HepG2 (cell line): Measurements from ENCODE around the gene SYNC. TPM values are rescaled to one million over a fixed set of nuclear protein-coding genes. Genes with fewer than 3 reads are reported as not detected.

Source experiments
- ATAC-seq: fragments of 200-7000 bp; cut with Tn5 transposase; 3 replicates; pipeline ENCODE4 v1.9.1; 2020; ENCODE audit warnings: mild to moderate bottlenecking, moderate library complexity
- BruUV-seq: library from RNA; stranded (reverse); fragments of 400-500 nt; replicated peaks from 2 replicates; lab custom pipeline; 2021; lab: Mats Ljungman, UMichigan
- CTCF ChIA-PET: fragments of 300-600 bp; formaldehyde crosslinking; extraction: SDS; loops from one replicate; lab custom pipeline; 2021; ENCODE audit warnings: low total read pairs, inconsistent platforms, low intra/inter-chr PET ratio; lab: Yijun Ruan, JAX
- POLR2A ChIA-PET: fragments of 350-600 bp; sonication (Branson Sonifier 250); formaldehyde crosslinking; loops from one replicate; lab custom pipeline; 2020; ENCODE audit warnings: antibody characterized with exemption, inconsistent platforms; lab: Yijun Ruan, JAX
- DNase-seq: peaks from one replicate; pipeline ENCODE4 v3.0.0-alpha.2; 2015; ENCODE audit warnings: low spot score
- FAIRE-seq: peaks from 3 replicates; lab custom pipeline; 2011; peaks lifted over from hg19 to GRCh38; lab: Jason Lieb, UNC
- H2AFZ ChIP-seq: one replicate; pipeline ENCODE4 v1.6.1; 2011; ENCODE audit warnings: low read length, inconsistent platforms
- H3K27ac ChIP-seq: fragments of 300-600 bp; 3 replicates; pipeline ENCODE4 v1.8.0; 2011; ENCODE audit warnings: mixed run types, mild to moderate bottlenecking, mixed read lengths, low read length, inconsistent platforms; ENCODE audit not compliant: insufficient read depth; ENCODE audit errors: extremely low read length
- H3K27me3 ChIP-seq, 2 experiments: fragments of 200-600 bp in 1 of 2; 2 replicates in 1 of 2; 3 replicates in 1 of 2; pipeline versions ENCODE4 v1.6.0 to v1.8.0; 2011; ENCODE audit warnings: low read length in 2 of 2, mild to moderate bottlenecking in 2 of 2, moderate library complexity in 2 of 2, inconsistent platforms in 1 of 2; ENCODE audit not compliant: insufficient read depth in 2 of 2, control insufficient read depth in 1 of 2
- H3K36me3 ChIP-seq, 2 experiments: fragments of 200-600 bp in 1 of 2; replicated peaks in 1 of 2; 2 replicates in 1 of 2; 3 replicates in 1 of 2; pipeline versions ENCODE4 v1.5.1 to v1.8.0; 2011; ENCODE audit warnings: low read length in 2 of 2, inconsistent platforms in 1 of 2; ENCODE audit not compliant: insufficient read depth in 2 of 2, control insufficient read depth in 1 of 2
- H3K4me1 ChIP-seq: 2 replicates; pipeline ENCODE4 v1.5.1; 2012; ENCODE audit warnings: low read length, inconsistent platforms; ENCODE audit not compliant: insufficient read depth
- H3K4me2 ChIP-seq: 2 replicates; pipeline ENCODE4 v1.6.0; 2011; ENCODE audit warnings: low read depth, low read length, inconsistent platforms
- H3K4me3 ChIP-seq, 3 experiments: fragments of 200-600 bp in 1 of 3; sonication (generic), shearing (Covaris generic) in 1 of 3; replicated peaks in 1 of 3; 2 replicates each; pipeline ENCODE4 v1.5.1; 2011 to 2016; ENCODE audit warnings: low read length in 3 of 3, inconsistent platforms in 2 of 3, low read depth in 2 of 3, mild to moderate bottlenecking in 2 of 3, control low read depth in 1 of 3, mixed read lengths in 1 of 3; ENCODE audit not compliant: insufficient read depth in 1 of 3
- H3K79me2 ChIP-seq: one replicate; pipeline ENCODE4 v1.6.1; 2011; ENCODE audit warnings: low read length, inconsistent platforms; ENCODE audit not compliant: insufficient read depth
- H3K9ac ChIP-seq: 2 replicates; pipeline ENCODE4 v1.6.0; 2011; ENCODE audit warnings: mild to moderate bottlenecking, low read depth, low read length, inconsistent platforms; ENCODE audit not compliant: insufficient read depth
- H3K9me3 ChIP-seq: 2 replicates; pipeline ENCODE4 v1.5.1; 2012; ENCODE audit warnings: mild to moderate bottlenecking, low read length
- H4K20me1 ChIP-seq: 2 replicates; pipeline ENCODE4 v1.6.0; 2011; ENCODE audit warnings: inconsistent platforms, mild to moderate bottlenecking, low read length, moderate library complexity; ENCODE audit not compliant: insufficient read depth
- CSRNP2 ChIP-seq: sonication (generic); formaldehyde crosslinking; conservative IDR thresholded peaks from 2 replicates; pipeline ENCODE4 v1.8.0; 2022; ENCODE audit warnings: low read depth, missing genetic modification reagents
- FOXC1 ChIP-seq: sonication (generic); formaldehyde crosslinking; IDR thresholded peaks from 2 replicates; pipeline ENCODE4 v1.8.0; 2022; ENCODE audit warnings: mild to moderate bottlenecking, missing genetic modification reagents, borderline replicate concordance
- FOXM1 ChIP-seq: sonication (generic); formaldehyde crosslinking; IDR thresholded peaks from 2 replicates; pipeline ENCODE4 v1.5.0; 2020; ENCODE audit warnings: missing genetic modification reagents
- FOXP1 ChIP-seq, 2 experiments: fragments of 450-650 bp in 1 of 2; IDR thresholded peaks; 2 replicates each; pipeline ENCODE4 v1.6.1; 2017 to 2018; ENCODE audit warnings: antibody characterized with exemption in 1 of 2
- HCFC1 ChIP-seq: fragments of 150-350 bp; IDR thresholded peaks from 2 replicates; pipeline ENCODE4 v1.6.1; 2014; ENCODE audit warnings: low read depth, low read length
- HOXA3 ChIP-seq: sonication (generic); formaldehyde crosslinking; IDR thresholded peaks from 2 replicates; pipeline ENCODE4 v1.5.0; 2020; ENCODE audit warnings: missing genetic modification reagents
- KDM5B ChIP-seq: sonication (generic); formaldehyde crosslinking; IDR thresholded peaks from 2 replicates; pipeline ENCODE4 v1.4.0; 2020; ENCODE audit warnings: missing genetic modification reagents, mild to moderate bottlenecking, borderline replicate concordance
- SALL2 ChIP-seq: sonication (generic); formaldehyde crosslinking; IDR thresholded peaks from 2 replicates; pipeline ENCODE4 v1.8.1; 2023; ENCODE audit warnings: mild to moderate bottlenecking, missing genetic modification reagents, inconsistent platforms
- SP4 ChIP-seq: sonication (generic); formaldehyde crosslinking; IDR thresholded peaks from 2 replicates; pipeline ENCODE4 v1.8.1; 2023; ENCODE audit warnings: mild to moderate bottlenecking, missing genetic modification reagents
- TAF1 ChIP-seq: sonication (generic); formaldehyde crosslinking; IDR thresholded peaks from 2 replicates; pipeline ENCODE4 v1.4.0; 2020; ENCODE audit warnings: missing genetic modification reagents
- ZBTB44 ChIP-seq: sonication (generic); formaldehyde crosslinking; IDR thresholded peaks from 2 replicates; pipeline ENCODE4 v1.4.0; 2020; ENCODE audit warnings: missing genetic modification reagents
- ZC3H13 ChIP-seq: sonication (generic); formaldehyde crosslinking; IDR thresholded peaks from 2 replicates; pipeline ENCODE4 v1.8.1; 2023; ENCODE audit warnings: mild to moderate bottlenecking, missing genetic modification reagents, moderate library complexity
- ZEB1 ChIP-seq: IDR thresholded peaks from 2 replicates; pipeline ENCODE4 v1.6.1; 2012; ENCODE audit warnings: mild to moderate bottlenecking, low read depth, inconsistent platforms; ENCODE audit not compliant: insufficient replicate concordance
- ZNF230 ChIP-seq: sonication (generic); formaldehyde crosslinking; IDR thresholded peaks from 2 replicates; pipeline ENCODE4 v1.4.0; 2020; ENCODE audit warnings: mild to moderate bottlenecking, missing genetic modification reagents
- WGBS: methylation state at CpG from one replicate; pipeline ENCODE4 v1.1.6; 2017; ENCODE audit warnings: low lambda C conversion rate; 5-methylcytosine and 5-hydroxymethylcytosine counted together
- in situ Hi-C: cut with HindIII; loops from 2 replicates; pipeline ENCODE4 v1.10.0; 2017; ENCODE audit warnings: low pct_unique_long_range_greater_than_20kb; ENCODE audit not compliant: extremely low pct_ligation_motif_present
- intact Hi-C: fragments of 100-400 bp; cut with micrococcal nuclease; formaldehyde crosslinking; loops from one replicate; pipeline ENCODE4 v1.10.0; 2022; ENCODE audit not compliant: unreplicated experiment
- polyA plus RNA-seq, 8 experiments: library from polyadenylated mRNA; depleted of rRNA in 3 of 8; stranded (reverse) in 7 of 8; unstranded in 1 of 8; fragments of >200 nt; fragmentation: Illumina TruSeq in 4 of 8; extraction: Trizol in 4 of 8; gene quantifications; 2 replicates each; pipeline versions ENCODE4 v1.2.1 to v1.2.3, GENCODE V29; 2011 to 2016; ENCODE audit warnings: low read depth in 4 of 8, missing spikeins in 1 of 8, mixed read lengths in 1 of 8; ENCODE audit not compliant: insufficient read depth in 1 of 8
- total RNA-seq, 5 experiments: library from RNA; depleted of rRNA; stranded (reverse); fragments of >200 nt; fragmentation: Illumina TruSeq; extraction: Trizol; gene quantifications; 2 replicates each; pipeline ENCODE4 v1.2.3, GENCODE V29; 2016; ENCODE audit warnings: low read depth in 1 of 5
- TF ChIP-seq, protein P1 (sequence below): sonication (generic); formaldehyde crosslinking; IDR thresholded peaks from 2 replicates; pipeline ENCODE4 v1.8.1; 2023; ENCODE audit warnings: mild to moderate bottlenecking, inconsistent platforms, moderate library complexity, missing genetic modification reagents, borderline replicate concordance

Gene SYNC
- total and polyA plus RNA-seq, 2 of the 13 experiments (the other 11 are each of a cell fraction or from before 2014, with no cell fraction given), result 2.4 to 5.4 TPM

- TF ChIP-seq ZC3H13 (CRISPR knock-in tag) (no peak), SP4 (CRISPR knock-in tag) (no peak), HCFC1 (no peak), KDM5B (CRISPR knock-in tag) (no peak), HOXA3 (CRISPR knock-in tag) (no peak), ZBTB44 (CRISPR knock-in tag) (no peak), ZEB1 (peak; percentile 39), ZNF230 (no peak), FOXP1 (IDR thresholded peaks at IDR 0.05) (no peak), FOXP1 (CRISPR knock-in tag; IDR thresholded peaks at IDR 0.05) (no peak)
Observed at GRCh38 chr1:32741413-32742198, 39.0 kb upstream of the SYNC start (continued).

GRCh38 chr1:32741059-32741412 is 38.5 kb upstream of the SYNC start:
- Histone ChIP-seq H3K9ac (peak overlapping the region; percentile 64), H3K4me3 (peak overlapping the region; percentile 71 to 92 (median 80)), H2AFZ (peak overlapping the region; percentile 61), H3K9me3 (no peaks in the 10 kb centered on the region), H3K79me2 (peaks cover 25% of the 10 kb centered on the region), H4K20me1 (no peaks in the 10 kb centered on the region; the same call in 1 of the 2 replicates), H3K4me1 (peaks cover 60% of the 10 kb centered on the region), H3K27me3 (no peaks in the 10 kb centered on the region; a peak in 1 of 5 replicates), H3K36me3 (peaks cover 0 to 2% of the 10 kb centered on the region in 2 experiments; a peak in 1 of 5 replicates), H3K4me2 (peak overlapping the region; percentile 81), H3K27ac (peak overlapping the region; percentile 31)
- in situ Hi-C loops (no loop called here), intact Hi-C loops (loop anchor here (1.0 kb wide), 1 partner anchor 29 kb away; no protein-coding TSS in a partner anchor)
- no peak for DNase-seq
- POLR2A ChIA-PET, result interaction anchor here (0.8 to 2.3 kb wide), 2 partner anchors 18 to 29 kb away, joined by 3 to 7 read pairs; no protein-coding TSS in a partner anchor
- no peak for ATAC-seq
- BruUV-seq, result TSS peak; percentile 39
- no peak for FAIRE-seq
- CTCF ChIA-PET, result interaction anchor here (2.1 to 3.4 kb wide), 2 partner anchors 29 to 32 kb away, joined by 13 to 18 read pairs; no protein-coding TSS in a partner anchor
- WGBS, result 30% methylated on average over 4 of the region's 10 CpGs
- TF ChIP-seq FOXC1 (CRISPR knock-in tag), result 0 out of 2 replicates have a peak, but pooled peaks have one; percentile 57
- TF ChIP-seq CSRNP2 (CRISPR knock-in tag), result no peak
- TF ChIP-seq SALL2, result no peak
- no peak for TF ChIP-seq FOXM1 (CRISPR knock-in tag)
- TF ChIP-seq, protein P1, sequence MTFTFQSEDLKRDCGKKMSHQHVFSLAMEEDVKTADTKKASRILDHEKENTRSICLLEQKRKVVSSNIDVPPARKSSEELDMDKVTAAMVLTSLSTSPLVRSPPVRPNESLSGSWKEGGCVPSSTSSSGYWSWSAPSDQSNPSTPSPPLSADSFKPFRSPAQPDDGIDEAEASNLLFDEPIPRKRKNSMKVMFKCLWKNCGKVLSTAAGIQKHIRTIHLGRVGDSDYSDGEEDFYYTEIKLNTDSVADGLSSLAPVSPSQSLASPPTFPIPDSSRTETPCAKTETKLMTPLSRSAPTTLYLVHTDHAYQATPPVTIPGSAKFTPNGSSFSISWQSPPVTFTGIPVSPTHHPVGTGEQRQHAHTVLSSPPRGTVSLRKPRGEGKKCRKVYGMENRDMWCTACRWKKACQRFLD (CRISPR knock-in tag), result no peak
- no peak for TF ChIP-seq TAF1 (CRISPR knock-in tag)
